Measurements from ENCODE around the gene TADA2A.
A peak's percentile ranks its signal among the peaks of the same experiment; 100 is the strongest.

The TADA2A gene

GRCh38 chr17:37488009-37488604, 81.4 kb downstream of the TADA2A start:
- no peak for TF ChIP-seq CTCF (IDR thresholded peaks at IDR 0.05)

GRCh38 chr17:37488607-37489196, 82.0 kb downstream of the TADA2A start:
- TF ChIP-seq CTCF (IDR thresholded peaks at IDR 0.05): no peak

- TF ChIP-seq CTCF (IDR thresholded peaks at IDR 0.05): no peak
These were observed 82.7 kb downstream of the TADA2A start, which contains the start of gene DUSP14 for GRCh38 chr17:37489197-37490001. TSS of gene DUSP14 (plus strand) at chr17:37489891. CDS start at chr17:37512273, 22,382 bp downstream.

GRCh38 chr17:37490022-37490587, 83.4 kb downstream of the TADA2A start:
- TF ChIP-seq CTCF (IDR thresholded peaks at IDR 0.05): peak; percentile 30; the same call in 1 of the 2 replicates

GRCh38 chr17:37490638-37491614, 84.2 kb downstream of the TADA2A start:
- no peak for TF ChIP-seq CTCF (IDR thresholded peaks at IDR 0.05)

- no peak for TF ChIP-seq CTCF (IDR thresholded peaks at IDR 0.05)
These were observed 85.5 kb downstream of the TADA2A start for GRCh38 chr17:37492167-37492566.

Measured in LNCAP (cell line).